ENCODE results near the gene TRAM2.

The TRAM2 gene

DNA sequence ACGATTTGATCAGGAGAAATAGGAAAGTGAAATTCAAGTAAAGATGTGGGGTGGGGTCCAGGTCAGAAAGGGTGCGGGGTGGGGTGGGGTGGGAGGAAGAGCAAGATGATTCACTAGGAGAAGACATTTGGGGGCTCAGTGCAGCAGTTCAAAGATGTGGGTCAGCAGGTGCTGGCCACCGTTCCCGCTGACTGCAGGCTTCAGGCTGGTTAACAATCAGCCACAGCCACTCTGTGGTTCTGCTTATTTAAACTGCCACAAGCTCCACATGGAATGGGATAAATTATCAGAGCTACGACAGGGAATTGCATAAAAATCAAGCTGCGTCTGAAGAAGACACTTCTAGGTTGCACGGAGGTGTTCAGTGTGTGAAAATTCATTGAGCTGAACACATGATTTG is 49.4 kb downstream of the TRAM2 start:
- peaks cover 2% of the 10 kb centered on the region for H3K4me1 ChIP-seq (ENCODE audit: control insufficient read depth, insufficient read depth, low read length)
- no peak overlapping the region for H3K4me3 ChIP-seq (ENCODE audit: low read length)
- H3K27me3 ChIP-seq (ENCODE audit: control insufficient read depth, insufficient read depth, low read length): no peaks in the 10 kb centered on the region
- no peak overlapping the region for H3K27ac ChIP-seq (ENCODE audit: low read depth, low read length)
- no peaks in the 10 kb centered on the region for H3K36me3 ChIP-seq (ENCODE audit: control insufficient read depth, insufficient read depth, low read length)
- no peak overlapping the region for H3K9ac ChIP-seq (ENCODE audit: low read length)

- Histone ChIP-seq H3K4me3 (ENCODE audit: low read length) (no peak overlapping the region), H3K9ac (ENCODE audit: low read length) (no peak overlapping the region), H3K27ac (ENCODE audit: low read depth, low read length) (no peak overlapping the region), H3K4me1 (ENCODE audit: control insufficient read depth, insufficient read depth, low read length) (peaks cover 3% of the 10 kb centered on the region), H3K36me3 (ENCODE audit: control insufficient read depth, insufficient read depth, low read length) (no peaks in the 10 kb centered on the region), H3K27me3 (ENCODE audit: control insufficient read depth, insufficient read depth, low read length) (no peaks in the 10 kb centered on the region)
These were observed 50.2 kb downstream of the TRAM2 start for GRCh38 chr6:52526634-52527033.

- no peaks in the 10 kb centered on the region for H3K36me3 ChIP-seq (ENCODE audit: control insufficient read depth, insufficient read depth, low read length)
- no peak overlapping the region for H3K4me3 ChIP-seq (ENCODE audit: low read length)
- no peaks in the 10 kb centered on the region for H3K27me3 ChIP-seq (ENCODE audit: control insufficient read depth, insufficient read depth, low read length)
- peaks cover 3% of the 10 kb centered on the region for H3K4me1 ChIP-seq (ENCODE audit: control insufficient read depth, insufficient read depth, low read length)
- no peak overlapping the region for H3K9ac ChIP-seq (ENCODE audit: low read length)
- H3K27ac ChIP-seq (ENCODE audit: low read depth, low read length): no peak overlapping the region
These were observed 51.9 kb downstream of the TRAM2 start for GRCh38 chr6:52524918-52525317.

DNA sequence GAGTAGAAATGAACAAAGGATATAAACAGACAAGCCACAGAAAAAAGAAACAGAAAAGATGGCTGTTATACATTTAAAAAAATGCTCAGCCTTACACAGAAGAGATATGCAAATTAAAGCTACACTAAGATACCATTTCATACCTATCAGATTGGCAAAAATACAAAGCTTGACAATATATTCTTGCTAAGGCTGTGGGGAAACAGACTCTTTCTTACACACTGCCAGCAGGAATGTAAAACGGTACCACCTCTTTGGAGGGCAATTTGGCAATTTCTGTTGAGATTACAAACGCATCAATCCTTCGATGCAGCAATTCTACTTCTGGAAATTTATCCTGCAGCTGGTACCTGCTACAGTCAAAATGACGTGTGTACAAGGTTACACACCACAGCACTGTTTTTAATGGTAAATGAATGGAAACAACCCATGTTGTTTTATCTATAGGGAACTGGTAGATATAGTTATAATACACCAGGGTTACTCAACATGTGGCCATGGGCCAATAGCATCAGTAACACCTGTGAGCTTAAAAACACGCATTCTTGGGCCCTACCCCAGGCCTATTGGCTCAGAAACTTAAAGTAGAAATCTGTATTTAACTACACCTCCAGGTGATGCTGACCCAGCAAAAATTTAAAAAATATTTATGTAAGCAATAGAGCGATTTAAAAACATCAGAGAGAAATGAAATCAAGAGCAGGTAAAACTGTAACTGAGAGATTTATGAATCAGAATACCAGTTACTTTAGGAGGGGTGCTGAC is 53.3 kb downstream of the TRAM2 start:
- Histone ChIP-seq H3K4me1 (ENCODE audit: control insufficient read depth, insufficient read depth, low read length) (peaks cover 9% of the 10 kb centered on the region), H3K36me3 (ENCODE audit: control insufficient read depth, insufficient read depth, low read length) (no peaks in the 10 kb centered on the region), H3K9ac (ENCODE audit: low read length) (no peak overlapping the region), H3K27me3 (ENCODE audit: control insufficient read depth, insufficient read depth, low read length) (no peaks in the 10 kb centered on the region), H3K27ac (ENCODE audit: low read depth, low read length) (no peak overlapping the region), H3K4me3 (ENCODE audit: low read length) (no peak overlapping the region)

DNA sequence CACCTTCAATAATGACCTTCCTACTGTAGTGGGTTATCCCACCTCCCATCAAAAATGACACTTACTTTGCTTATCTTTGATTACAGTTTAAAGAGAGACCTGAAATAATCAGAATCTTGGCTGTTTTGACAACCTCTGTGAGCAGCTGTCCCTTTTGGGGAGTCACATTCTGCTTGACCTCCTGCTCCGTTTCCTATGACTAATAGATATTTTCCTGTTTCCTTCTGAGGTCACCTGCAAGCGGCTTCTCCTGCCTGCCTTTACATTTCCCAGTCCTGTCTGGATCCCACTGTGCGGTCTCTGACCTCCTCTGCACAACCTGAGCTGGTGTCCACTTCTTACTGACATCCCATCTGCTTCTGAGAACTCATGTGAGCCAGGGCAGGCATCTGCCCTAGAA is 54.2 kb downstream of the TRAM2 start:
- peaks cover 18% of the 10 kb centered on the region for H3K4me1 ChIP-seq (ENCODE audit: control insufficient read depth, insufficient read depth, low read length)
- H3K36me3 ChIP-seq (ENCODE audit: control insufficient read depth, insufficient read depth, low read length): no peaks in the 10 kb centered on the region
- H3K27me3 ChIP-seq (ENCODE audit: control insufficient read depth, insufficient read depth, low read length): no peaks in the 10 kb centered on the region
- no peak overlapping the region for H3K4me3 ChIP-seq (ENCODE audit: low read length)
- no peak overlapping the region for H3K9ac ChIP-seq (ENCODE audit: low read length)
- H3K27ac ChIP-seq (ENCODE audit: low read depth, low read length): peak overlapping the region; percentile 56

DNA sequence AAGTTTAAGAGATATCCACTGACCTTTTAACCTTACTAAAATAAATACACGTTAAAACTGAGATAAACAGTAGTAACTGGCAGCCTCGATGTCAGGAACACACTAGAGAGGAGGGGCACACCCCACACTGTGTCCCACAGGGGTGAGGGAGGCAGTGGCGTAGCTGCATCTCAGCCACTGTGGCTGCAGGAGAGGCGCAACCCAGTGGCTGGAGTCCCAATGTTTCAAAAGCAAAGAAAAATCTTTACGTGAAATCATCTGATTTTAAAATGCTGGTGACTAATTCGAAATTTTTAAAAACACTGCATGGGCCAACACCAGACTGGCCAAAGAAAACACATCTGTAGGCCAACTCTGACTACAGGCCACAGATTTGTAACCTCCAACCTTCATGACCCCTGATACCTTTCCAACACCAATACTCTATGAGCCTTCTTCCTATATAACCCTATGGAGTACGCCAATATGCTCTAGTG is 54.7 kb downstream of the TRAM2 start:
- no peak overlapping the region for H3K4me3 ChIP-seq (ENCODE audit: low read length)
- H3K4me1 ChIP-seq (ENCODE audit: control insufficient read depth, insufficient read depth, low read length): peaks cover 23% of the 10 kb centered on the region
- no peaks in the 10 kb centered on the region for H3K27me3 ChIP-seq (ENCODE audit: control insufficient read depth, insufficient read depth, low read length)
- no peak overlapping the region for H3K9ac ChIP-seq (ENCODE audit: low read length)
- H3K27ac ChIP-seq (ENCODE audit: low read depth, low read length): peak overlapping the region; percentile 56
- H3K36me3 ChIP-seq (ENCODE audit: control insufficient read depth, insufficient read depth, low read length): no peaks in the 10 kb centered on the region

GRCh38 chr6:52519618-52520017 is 57.2 kb downstream of the TRAM2 start:
- H3K4me1 ChIP-seq (ENCODE audit: control insufficient read depth, insufficient read depth, low read length): peaks cover 39% of the 10 kb centered on the region
- H3K36me3 ChIP-seq (ENCODE audit: control insufficient read depth, insufficient read depth, low read length): peaks cover under 1% of the 10 kb centered on the region
- H3K9ac ChIP-seq (ENCODE audit: low read length): no peak overlapping the region
- no peaks in the 10 kb centered on the region for H3K27me3 ChIP-seq (ENCODE audit: control insufficient read depth, insufficient read depth, low read length)
- no peak overlapping the region for H3K27ac ChIP-seq (ENCODE audit: low read depth, low read length)
- no peak overlapping the region for H3K4me3 ChIP-seq (ENCODE audit: low read length)

DNA sequence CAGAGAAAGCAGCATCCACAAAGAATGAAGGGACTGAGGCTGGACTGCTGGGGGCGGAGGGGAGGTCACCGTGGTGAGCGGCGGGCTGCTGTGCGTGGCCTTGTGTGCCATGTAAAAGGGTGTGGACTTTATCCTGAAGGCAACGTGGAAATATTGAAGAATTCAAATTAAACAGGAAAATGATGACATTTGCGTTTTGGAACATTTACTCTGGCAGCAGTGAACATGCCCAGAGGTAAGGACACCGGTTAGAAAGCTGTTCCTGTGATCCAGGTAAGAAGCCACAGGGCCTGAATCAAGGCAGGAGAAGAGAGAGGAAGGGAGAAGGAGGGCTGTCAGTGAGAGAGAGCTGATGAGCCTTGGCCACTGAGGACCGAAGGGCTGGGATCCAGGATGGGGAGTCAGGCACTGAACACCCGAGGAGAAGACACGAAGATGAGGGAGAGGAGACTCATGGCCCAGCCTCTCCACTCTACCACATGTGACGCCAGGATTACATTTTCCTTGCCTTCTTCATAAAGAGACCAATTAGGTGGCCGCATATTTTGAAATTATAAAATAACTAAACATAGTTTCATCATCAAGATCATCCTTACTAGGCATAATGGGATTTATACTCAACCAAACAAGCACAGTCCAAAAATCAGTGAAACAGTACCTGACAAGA is 58.4 kb downstream of the TRAM2 start:
- no peaks in the 10 kb centered on the region for H3K27me3 ChIP-seq (ENCODE audit: control insufficient read depth, insufficient read depth, low read length)
- no peak overlapping the region for H3K9ac ChIP-seq (ENCODE audit: low read length)
- H3K4me1 ChIP-seq (ENCODE audit: control insufficient read depth, insufficient read depth, low read length): peaks cover 41% of the 10 kb centered on the region
- H3K27ac ChIP-seq (ENCODE audit: low read depth, low read length): peak overlapping the region; percentile 96
- no peak overlapping the region for H3K4me3 ChIP-seq (ENCODE audit: low read length)
- peaks cover 6% of the 10 kb centered on the region for H3K36me3 ChIP-seq (ENCODE audit: control insufficient read depth, insufficient read depth, low read length)

DNA sequence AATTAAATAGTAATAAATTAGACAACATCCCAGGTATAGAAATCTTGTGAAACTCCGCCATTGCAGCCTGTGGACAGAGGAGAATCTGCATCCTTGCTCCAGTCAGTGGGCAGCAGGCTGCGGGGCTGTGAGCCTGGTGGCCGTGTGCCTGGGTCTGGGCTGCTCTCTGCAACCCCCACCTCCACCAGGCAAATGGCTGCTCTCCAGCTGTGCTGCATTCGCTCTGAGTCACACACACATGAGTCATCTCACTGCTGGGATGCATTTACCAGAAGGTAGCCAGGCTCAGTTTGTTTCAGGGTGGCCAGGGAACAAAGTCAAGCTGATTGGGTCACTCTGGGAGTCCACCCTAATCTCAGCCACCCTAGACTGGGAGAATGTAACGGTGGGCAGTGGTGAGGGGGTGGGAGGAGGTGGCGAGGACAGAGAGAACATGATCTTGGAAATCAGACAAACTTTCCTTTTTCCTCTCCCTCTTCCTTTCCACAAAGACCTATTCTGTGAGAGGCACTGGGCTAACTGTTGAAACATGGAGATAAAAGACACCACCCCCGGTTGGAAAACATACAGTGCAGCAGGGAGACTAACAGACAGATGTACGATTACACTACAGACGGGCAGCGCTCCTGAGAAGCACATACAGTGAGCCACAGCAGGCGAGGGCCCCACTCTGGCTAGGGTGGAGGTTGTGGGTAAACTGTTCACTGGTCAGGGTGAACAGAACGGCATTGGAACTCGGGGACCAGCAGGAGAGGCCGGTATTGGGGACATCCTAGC is 59.2 kb downstream of the TRAM2 start:
- peaks cover 6% of the 10 kb centered on the region for H3K36me3 ChIP-seq (ENCODE audit: control insufficient read depth, insufficient read depth, low read length)
- no peak overlapping the region for H3K9ac ChIP-seq (ENCODE audit: low read length)
- H3K27me3 ChIP-seq (ENCODE audit: control insufficient read depth, insufficient read depth, low read length): no peaks in the 10 kb centered on the region
- no peak overlapping the region for H3K4me3 ChIP-seq (ENCODE audit: low read length)
- H3K27ac ChIP-seq (ENCODE audit: low read depth, low read length): peak overlapping the region; percentile 96
- peaks cover 46% of the 10 kb centered on the region for H3K4me1 ChIP-seq (ENCODE audit: control insufficient read depth, insufficient read depth, low read length)

DNA sequence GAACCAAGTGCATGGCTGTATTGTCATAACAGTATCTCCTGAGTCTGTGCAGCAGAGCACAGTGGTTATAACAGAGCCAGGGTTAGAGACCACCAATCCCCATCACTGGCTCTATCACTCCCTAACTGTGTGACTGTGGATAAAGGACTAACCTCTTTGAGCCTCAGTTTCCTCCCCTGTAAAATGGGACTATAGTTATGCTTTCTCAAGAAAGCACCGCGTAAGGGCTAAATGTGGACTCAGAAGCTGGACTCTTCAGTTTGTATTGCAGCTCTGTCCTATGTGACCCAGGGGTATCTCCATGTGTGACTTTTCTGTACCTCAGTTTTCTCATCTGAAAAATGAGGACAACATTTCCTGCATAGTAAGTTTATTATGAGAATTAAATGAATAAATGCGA is 59.9 kb downstream of the TRAM2 start:
- Histone ChIP-seq H3K27ac (ENCODE audit: low read depth, low read length) (peak overlapping the region; percentile 51), H3K9ac (ENCODE audit: low read length) (no peak overlapping the region), H3K27me3 (ENCODE audit: control insufficient read depth, insufficient read depth, low read length) (no peaks in the 10 kb centered on the region), H3K36me3 (ENCODE audit: control insufficient read depth, insufficient read depth, low read length) (peaks cover 6% of the 10 kb centered on the region), H3K4me1 (ENCODE audit: control insufficient read depth, insufficient read depth, low read length) (peaks cover 49% of the 10 kb centered on the region), H3K4me3 (ENCODE audit: low read length) (no peak overlapping the region)

- H3K9ac ChIP-seq (ENCODE audit: low read length): no peak overlapping the region
- H3K4me3 ChIP-seq (ENCODE audit: low read length): no peak overlapping the region
- no peak overlapping the region for H3K27ac ChIP-seq (ENCODE audit: low read depth, low read length)
- peaks cover 6% of the 10 kb centered on the region for H3K36me3 ChIP-seq (ENCODE audit: control insufficient read depth, insufficient read depth, low read length)
- H3K27me3 ChIP-seq (ENCODE audit: control insufficient read depth, insufficient read depth, low read length): no peaks in the 10 kb centered on the region
- peaks cover 53% of the 10 kb centered on the region for H3K4me1 ChIP-seq (ENCODE audit: control insufficient read depth, insufficient read depth, low read length)
These were observed 60.6 kb downstream of the TRAM2 start for GRCh38 chr6:52516269-52516668.

GRCh38 chr6:52515219-52515960 is 61.5 kb downstream of the TRAM2 start:
- no peak overlapping the region for H3K4me3 ChIP-seq (ENCODE audit: low read length)
- peak overlapping the region; percentile 16 for H3K27ac ChIP-seq (ENCODE audit: low read depth, low read length)
- peaks cover 6% of the 10 kb centered on the region for H3K36me3 ChIP-seq (ENCODE audit: control insufficient read depth, insufficient read depth, low read length)
- H3K9ac ChIP-seq (ENCODE audit: low read length): no peak overlapping the region
- H3K4me1 ChIP-seq (ENCODE audit: control insufficient read depth, insufficient read depth, low read length): peaks cover 53% of the 10 kb centered on the region
- H3K27me3 ChIP-seq (ENCODE audit: control insufficient read depth, insufficient read depth, low read length): no peaks in the 10 kb centered on the region

Data from rectal smooth muscle tissue (tissue), 1 donor.